Measurements from ENCODE around the gene TRMT1.

The TRMT1 gene

DNA sequence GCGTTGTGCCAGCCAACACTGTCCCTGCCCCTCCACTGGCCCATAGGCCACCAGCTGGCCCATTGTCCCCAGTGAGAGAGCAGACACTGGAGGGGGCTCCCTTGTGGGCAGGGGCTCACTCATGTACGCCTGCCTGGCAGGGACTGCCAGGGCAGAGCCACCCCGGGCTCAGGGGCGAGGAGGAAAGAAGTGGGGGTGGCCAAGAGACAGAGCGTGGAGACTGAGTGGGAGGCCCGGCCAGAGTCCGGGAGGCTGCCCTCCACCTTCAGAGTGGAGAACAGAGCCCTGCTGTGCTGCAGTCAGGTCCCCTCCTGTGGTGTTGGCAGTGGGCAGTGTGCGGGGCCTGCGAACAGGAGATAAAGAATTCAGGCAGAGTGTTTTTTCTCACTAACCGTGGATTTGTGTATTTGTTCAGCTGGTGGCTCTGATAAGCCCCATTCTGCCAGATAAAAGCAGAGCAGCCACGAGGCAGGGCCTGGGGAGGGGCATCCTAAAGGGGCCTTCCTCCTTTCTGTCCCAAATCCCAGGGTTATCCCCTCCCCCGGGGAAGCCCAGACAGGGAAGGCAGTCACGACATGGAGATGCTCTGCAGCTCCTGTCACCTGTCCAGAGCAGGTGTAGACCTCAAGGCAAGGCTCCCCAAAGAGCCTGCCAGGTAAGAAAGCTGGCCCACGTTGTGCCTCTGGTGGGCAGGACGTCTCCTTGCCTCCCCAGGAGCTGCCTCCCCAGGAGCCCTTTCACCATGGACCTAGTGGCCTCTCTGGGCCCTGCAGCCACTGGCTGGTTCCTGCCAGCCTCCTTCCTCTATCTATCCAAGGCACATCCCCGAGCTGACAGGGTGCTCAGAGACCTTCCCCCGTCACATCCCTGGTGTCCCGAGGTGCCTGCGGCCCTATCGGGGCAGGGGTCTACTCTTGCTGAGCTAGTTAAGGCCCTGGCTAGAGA is 46.9 kb downstream of the TRMT1 start:
- no peak for DNase-seq

DNA sequence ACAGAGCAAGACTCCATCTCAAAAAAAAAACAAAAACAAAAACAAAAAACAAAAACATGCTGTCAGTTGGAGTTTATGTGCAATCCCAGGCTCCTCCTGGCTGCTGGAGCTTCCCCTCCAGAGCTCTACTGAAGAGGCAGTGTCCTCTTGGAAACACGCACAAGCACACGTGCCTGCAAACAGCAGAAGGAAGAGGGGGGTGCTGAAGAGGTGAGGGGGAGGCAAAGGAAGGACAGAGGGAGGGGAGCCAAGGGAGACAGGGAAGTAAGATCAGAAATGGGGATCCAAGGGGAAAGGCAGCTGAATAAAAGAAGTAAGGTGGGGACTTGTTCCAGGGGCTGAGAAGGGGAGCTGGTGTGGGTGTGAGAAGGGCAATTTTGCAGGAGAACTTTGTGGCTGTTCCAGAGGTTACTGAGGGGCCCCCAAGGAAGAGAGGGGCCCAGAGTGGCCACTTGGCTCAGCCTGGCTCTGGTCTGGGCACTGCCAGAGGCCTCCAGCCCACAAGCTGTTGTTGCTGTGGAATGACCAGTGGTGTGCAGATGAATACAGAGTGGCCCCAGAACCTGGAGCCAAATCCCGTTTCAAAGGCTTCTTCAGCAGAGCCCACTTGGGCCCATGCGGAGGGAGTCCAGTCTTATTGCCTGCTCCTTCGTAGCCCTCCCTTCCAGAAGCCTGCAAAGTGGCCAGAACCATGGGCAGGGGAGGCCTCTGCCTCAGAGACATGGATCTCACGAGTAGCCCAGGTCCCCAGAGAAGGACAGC is 48.3 kb downstream of the TRMT1 start:
- DNase-seq = no peak

DNA sequence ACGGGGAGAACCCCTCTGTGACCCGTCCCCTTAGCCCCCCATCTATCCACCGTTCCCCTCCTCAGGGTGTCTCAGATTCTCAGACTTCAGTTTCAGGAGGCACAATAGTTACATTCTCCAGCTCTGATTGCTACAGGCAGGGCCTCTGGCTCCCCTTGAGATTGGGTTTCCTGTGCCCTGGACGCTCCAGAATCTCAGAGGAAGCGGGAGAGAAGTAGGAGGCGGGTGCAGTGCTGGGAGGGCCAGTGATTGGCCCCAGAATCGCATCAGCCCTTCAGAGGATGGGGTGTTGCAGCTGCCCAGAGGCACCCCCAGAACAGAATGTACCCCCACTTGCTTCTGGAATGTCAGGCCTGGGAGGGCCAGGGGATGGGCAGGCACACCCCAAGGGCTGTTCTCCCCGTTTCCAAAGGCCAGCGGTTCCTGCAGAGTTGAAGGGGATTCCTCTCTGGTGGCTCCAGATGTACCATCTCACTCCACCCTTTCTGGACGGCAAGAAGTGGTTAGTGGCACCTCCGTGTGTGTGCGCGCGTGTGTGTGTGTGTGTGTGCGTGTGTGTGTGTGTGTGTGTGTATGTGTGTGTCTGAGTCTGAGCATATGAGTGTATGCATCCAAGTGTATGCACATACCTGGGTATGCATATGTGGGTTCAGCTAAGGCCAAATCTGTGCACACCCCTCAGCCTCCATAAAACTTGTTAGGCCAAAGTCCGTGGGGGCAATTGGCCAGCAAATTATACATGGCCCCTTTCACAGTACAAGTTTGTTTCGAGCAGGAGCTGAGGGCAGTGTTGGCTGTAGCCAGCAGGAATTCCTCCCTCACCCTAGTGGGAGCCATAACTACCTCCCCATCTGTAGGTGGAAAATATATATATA is 49.4 kb downstream of the TRMT1 start:
- no peak for DNase-seq

DNA sequence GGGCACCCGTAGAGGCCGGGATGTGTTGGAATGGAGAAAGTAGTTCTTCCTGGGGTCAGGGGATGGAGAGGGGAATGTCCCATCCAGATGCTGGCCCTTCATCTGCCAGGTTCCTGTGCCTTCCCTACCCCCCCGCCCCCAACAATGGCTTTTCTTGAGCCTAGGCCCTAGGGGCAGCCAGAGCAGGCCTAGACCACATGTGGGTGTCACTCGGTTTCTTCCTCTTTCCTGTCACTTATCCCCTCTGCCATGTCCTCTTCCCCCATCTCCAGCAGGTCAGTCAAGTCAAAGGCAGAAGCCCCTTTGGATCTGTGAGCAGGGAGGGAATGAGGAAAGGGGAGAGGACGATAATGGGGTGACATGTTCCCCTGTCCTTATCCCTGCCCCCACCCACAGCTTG is 50.3 kb downstream of the TRMT1 start:
- DNase-seq = no peak

DNA sequence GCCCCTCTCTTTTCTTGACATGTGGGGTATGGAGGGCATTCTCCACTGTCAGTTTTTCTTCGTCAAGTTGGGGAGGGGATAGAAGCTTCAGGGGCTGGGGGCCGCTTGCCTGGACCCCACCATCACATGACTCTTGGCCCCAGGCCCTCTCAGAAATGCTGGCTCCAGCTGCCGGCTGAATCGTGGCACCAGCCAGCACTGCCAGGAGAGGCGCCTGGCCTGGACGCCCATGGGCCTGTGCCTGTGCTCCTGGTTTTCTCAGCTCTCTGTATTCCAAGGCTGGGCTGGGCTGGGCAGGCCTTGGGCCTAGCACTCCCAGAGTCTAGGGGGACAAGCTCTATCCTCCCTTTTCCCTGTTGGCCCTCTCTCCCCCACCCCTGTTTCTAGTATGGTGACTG is 52.4 kb downstream of the TRMT1 start:
- no peak for DNase-seq

DNA sequence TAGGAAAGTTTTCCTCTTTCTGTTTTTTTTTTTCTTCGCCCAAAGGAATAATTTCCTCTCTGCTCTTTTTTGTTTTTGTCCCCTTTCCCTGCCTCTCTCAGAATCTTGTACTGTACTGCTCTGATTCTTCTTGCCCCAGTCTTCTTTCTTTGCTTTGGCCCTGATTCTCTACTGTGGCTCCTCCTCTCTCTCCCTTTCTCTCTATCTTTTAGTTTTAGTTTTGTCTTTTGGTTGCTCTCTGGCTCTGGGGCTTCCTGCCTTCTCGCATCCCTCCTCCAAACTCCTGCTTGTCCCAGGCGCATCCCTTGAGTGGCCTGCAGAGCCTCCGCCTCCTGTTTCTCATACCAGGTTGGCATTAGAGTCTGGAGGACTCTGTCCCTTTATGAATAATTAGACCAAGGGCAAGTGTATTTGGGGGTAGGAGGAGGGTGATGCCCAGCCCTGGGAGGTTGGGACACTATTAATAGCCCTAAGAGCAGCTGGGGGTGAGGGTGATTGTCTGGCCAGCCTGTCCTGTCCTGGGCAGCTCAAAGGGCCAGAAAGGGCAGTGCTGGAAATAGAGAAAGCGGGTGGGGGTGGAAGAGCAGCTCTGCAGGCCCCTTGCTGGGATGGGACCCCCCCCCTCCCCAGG is 53.0 kb downstream of the TRMT1 start:
- no peak for DNase-seq

DNA sequence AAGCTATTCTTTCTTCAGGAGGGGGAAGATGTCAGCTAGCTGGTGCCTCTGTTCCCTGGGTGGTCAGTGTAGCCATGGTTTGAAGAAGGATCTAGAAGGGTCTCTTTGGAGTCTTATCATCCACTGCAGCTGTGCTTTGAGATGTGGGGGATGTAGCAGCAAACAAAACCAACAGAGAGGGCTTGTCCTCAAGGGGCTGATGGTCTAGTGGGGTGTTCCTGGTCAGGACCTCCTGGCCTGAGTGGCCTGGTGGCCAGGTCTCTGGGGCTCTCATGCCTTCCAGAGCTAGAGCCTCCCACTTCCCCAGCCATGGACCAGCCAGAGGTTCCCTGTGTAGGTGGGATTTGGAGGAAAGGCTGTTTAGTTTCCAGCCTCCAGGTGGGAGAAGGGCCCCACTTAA is 54.2 kb downstream of the TRMT1 start:
- no peak for DNase-seq

DNA sequence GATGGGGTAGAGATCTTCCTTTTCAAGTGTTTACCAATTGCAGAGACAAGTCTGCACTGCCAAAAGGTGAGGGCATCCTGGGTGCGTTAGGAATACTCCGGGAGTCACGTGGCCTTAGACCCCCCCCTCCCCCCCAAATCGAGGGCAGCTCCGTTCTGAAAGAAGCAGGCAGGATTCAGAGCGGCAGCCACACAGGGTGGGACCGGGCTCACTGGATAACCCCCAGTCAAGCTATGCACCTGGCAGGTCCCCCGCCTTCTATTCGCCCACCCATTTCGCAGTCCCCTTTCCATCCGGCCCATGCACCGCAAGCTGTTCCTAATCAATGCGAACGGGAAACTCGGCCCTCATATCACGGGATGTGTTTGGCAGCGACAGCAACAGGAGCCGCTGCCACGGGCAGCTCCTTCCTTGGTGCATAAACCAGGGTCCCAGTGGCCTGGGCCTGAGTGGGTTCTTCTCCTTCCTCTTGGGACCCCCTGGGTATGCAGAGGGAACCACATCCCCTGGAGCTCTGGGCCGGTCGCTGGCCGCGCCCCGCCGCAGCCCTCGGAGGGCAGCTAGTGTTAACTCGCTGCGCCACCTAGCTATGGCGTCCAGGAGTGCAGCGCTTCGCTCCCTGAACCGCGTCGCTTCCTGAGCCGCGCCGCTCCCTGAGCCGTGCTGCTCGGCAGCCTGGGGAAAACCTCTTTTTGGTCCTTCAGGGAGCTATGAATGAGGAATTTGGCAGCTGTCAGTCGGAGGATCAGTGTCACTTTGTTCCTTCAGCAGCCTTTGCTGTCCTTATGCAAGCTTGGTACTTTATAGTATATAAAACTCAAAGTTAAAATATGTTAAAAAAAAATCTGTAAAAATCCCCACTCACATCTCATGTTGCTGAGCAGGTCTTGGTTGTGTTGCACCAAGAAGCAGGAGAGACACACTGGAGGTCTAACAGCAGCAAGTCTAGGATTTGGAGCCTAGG is 55.3 kb downstream of the TRMT1 start:
- peak; percentile 61 for DNase-seq

DNA sequence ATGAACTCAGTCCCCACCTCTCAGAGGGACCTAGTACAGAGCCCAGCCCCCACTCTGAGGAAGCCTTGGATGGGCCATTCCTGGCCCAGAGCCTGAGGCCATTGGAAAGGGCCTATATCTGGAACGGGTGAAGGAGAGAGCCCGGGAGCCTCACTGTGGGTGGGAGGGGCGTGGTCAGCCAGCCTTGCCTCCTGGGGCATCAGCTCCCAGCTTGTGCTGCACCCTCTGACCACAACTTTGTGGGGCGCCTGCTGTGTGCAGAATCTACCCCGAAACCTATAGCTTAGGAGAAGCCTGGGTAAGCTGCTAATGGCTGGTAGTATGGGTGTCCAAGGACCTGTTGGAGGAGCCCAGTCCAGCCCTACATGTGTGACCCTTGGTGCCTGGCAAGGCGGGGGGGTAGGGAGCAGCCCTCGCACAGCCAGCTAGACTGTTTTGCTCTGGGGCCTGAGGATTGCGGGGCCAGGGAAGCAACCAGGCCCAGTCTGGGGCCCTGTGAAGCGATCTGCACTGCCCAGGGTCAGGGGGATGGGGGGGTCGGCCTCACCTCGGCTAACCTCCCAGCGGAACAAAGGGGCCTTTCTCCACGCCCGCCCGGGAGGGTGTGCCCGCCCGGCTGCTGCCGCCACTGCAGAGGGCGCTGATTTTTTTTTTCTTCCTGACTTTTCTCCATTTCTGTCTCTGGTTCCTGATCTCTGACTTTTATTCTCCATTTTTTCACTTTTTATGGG is 56.1 kb downstream of the TRMT1 start:
- DNase-seq = no peak

DNA sequence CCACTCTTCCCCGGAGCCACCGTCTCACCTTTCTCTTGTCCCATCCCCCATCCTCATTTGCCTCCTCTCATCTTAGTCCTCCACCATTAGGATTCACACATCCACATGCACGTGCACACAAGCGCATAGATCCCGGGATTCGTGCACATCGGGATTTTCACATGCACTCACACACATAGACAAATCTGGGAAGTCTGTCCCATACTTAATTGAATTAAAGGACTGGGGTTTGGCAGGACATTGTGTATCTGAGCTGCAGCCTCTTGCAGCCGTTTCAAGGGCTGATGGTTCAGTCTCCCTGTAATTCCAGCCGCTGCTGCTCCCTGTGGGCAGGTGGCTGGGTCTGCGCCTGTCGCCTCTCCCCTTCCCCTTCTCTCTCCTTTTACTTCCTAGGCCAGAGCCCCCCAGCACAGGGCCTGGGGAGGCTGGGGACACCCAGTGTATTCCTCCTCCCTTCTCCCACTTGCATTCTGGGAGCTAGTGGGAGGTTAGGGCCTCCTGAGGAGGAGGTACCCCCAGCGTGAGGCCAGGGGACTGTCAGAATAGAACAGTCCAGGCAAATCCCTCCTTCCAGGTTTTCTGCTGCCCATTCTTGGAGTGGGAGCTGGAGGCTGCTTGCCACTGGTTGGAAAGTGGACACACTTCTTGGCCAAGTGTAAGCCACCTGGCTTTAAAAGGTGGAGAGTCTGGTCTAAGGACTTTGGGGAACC is 57.4 kb downstream of the TRMT1 start:
- DNase-seq = no peak

DNA sequence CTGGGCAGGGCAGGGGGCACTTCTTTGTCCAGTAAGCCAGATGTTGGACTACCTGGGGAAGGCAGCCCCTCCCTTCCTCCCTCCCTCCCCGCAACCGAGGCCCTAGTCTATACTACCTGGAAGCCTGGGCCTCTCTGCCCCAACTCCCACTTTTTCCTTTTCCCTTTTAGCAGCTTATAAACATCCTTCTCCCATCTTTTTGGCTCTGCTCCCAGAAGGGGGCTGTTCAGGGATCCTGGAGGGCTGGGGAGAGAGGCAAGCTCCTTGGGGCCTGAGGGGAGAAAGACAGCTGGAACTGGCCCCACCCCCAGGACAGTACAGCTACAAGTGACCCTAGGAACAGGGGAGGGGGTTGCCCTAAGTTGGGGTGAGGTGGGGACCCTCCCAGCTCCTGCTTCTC is 58.8 kb downstream of the TRMT1 start:
- no peak for DNase-seq

DNA sequence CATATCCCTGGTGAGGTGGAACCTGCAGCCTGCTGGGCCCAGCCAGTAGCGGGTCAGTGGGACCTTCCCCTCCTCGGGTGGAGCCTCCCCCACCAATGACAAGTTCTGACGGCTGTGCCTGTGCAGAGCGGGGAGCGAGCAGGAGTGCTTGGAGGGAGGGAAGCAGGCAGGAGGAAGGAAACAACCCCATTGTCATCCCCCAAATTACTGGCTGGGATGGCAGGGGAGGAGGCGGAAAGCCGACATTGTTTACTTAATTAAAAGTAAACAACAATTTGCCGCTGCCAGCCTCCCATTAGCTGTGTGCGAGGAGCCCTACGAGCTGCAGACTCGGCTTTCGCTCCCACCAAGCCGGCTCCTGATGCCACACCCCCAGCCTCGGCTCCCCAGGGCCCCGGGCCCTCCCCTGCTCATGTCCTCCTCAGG is 59.4 kb downstream of the TRMT1 start:
- DNase-seq = peak; percentile 63

DNA sequence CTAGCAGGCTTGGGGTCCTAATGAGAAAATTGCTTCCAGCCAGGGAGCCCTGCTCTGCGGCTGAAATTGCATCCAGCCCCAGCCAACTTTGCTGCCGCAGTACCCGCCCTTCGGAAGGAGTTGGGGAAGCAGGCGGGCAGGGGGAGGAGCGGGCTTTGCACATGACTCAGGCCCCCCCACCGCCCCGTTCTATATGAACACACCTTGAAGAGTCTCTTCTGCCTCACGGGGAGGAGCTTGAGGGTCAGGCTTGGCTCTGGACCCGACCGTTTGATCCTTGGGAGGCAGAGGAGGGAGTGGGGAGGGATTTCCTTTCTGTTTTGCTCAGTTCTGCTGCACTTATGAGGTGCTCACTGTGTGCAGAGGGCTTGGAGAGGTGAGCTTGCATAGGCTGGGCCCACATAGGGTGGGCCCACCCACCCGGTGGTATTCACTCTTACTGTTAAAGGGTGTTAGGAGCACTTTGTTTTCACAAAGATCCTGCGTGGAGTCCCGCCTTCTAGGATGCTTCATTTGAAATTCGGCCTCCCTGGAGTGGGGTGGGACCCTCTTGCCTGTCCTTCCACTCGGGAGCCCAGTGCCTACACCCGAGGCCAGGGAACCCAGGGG is 60.4 kb downstream of the TRMT1 start:
- peak; percentile 87 for DNase-seq

DNA sequence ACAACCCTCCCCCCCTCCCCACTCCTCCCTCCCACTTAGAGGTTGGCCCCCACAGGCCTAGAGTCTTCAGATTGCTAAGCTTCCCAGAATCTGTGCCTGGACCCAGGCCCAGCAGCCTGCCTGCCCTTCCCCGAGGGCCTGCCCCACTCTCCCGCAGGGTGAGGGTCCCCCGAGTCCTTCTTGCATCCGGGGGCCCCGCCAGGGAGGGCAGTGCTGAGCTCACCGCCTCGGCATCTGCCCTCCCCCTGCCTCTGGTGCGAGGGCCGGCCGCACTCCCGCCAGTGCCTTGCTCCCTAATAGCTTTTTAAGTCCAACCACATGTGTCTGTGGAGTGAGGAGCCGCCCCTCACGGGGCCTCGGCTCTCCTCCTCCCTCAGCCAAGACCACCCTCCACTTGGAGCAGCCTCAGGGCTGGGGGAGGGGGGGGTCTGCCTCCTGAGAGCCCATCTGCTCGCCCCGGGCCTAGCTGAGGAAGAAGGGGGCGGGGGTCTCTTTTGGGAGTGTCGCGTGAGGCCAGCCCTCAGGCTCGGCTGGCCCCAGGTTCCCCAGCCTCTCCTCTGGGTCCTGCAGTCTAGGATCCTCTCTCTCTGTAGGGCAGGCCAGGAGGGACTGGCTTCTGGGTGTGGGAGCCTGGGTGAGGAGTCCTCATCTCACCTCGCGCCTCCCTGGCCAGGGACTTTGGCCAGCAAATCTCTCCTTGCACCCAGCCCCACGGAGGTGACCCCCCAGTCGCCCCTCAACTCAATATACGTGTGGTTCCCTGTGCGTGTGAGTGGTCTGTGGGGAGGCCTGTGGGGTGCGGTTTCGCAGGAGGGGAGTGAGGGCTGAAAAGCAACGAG is 61.1 kb downstream of the TRMT1 start:
- DNase-seq = no peak

All from NCI-H510A (cell line).